ENCODE results near the gene A2M. TPM values are rescaled to one million over a fixed set of nuclear protein-coding genes. Genes with fewer than 3 reads are reported as not detected.

A2M gene
- total and polyA plus RNA-seq, 2 of the 13 experiments (the other 11 are each of a cell fraction or from before 2014, with no cell fraction given): 2,807 to 6,551 TPM

GRCh38 chr12:9115731-9116559, at the start of gene A2M (continued):
- TF ChIP-seq, protein P1, sequence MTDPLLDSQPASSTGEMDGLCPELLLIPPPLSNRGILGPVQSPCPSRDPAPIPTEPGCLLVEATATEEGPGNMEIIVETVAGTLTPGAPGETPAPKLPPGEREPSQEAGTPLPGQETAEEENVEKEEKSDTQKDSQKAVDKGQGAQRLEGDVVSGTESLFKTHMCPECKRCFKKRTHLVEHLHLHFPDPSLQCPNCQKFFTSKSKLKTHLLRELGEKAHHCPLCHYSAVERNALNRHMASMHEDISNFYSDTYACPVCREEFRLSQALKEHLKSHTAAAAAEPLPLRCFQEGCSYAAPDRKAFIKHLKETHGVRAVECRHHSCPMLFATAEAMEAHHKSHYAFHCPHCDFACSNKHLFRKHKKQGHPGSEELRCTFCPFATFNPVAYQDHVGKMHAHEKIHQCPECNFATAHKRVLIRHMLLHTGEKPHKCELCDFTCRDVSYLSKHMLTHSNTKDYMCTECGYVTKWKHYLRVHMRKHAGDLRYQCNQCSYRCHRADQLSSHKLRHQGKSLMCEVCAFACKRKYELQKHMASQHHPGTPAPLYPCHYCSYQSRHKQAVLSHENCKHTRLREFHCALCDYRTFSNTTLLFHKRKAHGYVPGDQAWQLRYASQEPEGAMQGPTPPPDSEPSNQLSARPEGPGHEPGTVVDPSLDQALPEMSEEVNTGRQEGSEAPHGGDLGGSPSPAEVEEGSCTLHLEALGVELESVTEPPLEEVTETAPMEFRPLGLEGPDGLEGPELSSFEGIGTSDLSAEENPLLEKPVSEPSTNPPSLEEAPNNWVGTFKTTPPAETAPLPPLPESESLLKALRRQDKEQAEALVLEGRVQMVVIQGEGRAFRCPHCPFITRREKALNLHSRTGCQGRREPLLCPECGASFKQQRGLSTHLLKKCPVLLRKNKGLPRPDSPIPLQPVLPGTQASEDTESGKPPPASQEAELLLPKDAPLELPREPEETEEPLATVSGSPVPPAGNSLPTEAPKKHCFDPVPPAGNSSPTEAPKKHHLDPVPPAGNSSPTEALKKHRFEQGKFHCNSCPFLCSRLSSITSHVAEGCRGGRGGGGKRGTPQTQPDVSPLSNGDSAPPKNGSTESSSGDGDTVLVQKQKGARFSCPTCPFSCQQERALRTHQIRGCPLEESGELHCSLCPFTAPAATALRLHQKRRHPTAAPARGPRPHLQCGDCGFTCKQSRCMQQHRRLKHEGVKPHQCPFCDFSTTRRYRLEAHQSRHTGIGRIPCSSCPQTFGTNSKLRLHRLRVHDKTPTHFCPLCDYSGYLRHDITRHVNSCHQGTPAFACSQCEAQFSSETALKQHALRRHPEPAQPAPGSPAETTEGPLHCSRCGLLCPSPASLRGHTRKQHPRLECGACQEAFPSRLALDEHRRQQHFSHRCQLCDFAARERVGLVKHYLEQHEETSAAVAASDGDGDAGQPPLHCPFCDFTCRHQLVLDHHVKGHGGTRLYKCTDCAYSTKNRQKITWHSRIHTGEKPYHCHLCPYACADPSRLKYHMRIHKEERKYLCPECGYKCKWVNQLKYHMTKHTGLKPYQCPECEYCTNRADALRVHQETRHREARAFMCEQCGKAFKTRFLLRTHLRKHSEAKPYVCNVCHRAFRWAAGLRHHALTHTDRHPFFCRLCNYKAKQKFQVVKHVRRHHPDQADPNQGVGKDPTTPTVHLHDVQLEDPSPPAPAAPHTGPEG (CRISPR knock-in tag; IDR thresholded peaks at IDR 0.05): peak; percentile 40; the same call in 1 of the 2 replicates
- peak; percentile 58; the same call in 1 of the 2 replicates for TF ChIP-seq ATF1 (CRISPR knock-in tag; IDR thresholded peaks at IDR 0.05)
- TF ChIP-seq ARNT2 (CRISPR knock-in tag; IDR thresholded peaks at IDR 0.05; ENCODE audit: low read depth): peak; percentile 61; the same call in 1 of the 2 replicates
- peak; percentile 78 for TF ChIP-seq MXD4 (CRISPR knock-in tag; IDR thresholded peaks at IDR 0.05)
- peak; percentile 95 for TF ChIP-seq TGIF2 (CRISPR knock-in tag; IDR thresholded peaks at IDR 0.05)
- peak; percentile 96 for TF ChIP-seq RXRB (CRISPR knock-in tag; IDR thresholded peaks at IDR 0.05; ENCODE audit: borderline replicate concordance)
- TF ChIP-seq SP140L (CRISPR knock-in tag; IDR thresholded peaks at IDR 0.05; ENCODE audit: borderline replicate concordance): peak; percentile 61; the same call in 1 of the 2 replicates
- TF ChIP-seq THAP11 (CRISPR knock-in tag; IDR thresholded peaks at IDR 0.05): peak; percentile 74; the same call in 1 of the 2 replicates
- TF ChIP-seq ZMYM4 (CRISPR knock-in tag; IDR thresholded peaks at IDR 0.05): peak; percentile 84
- TF ChIP-seq, protein P2, sequence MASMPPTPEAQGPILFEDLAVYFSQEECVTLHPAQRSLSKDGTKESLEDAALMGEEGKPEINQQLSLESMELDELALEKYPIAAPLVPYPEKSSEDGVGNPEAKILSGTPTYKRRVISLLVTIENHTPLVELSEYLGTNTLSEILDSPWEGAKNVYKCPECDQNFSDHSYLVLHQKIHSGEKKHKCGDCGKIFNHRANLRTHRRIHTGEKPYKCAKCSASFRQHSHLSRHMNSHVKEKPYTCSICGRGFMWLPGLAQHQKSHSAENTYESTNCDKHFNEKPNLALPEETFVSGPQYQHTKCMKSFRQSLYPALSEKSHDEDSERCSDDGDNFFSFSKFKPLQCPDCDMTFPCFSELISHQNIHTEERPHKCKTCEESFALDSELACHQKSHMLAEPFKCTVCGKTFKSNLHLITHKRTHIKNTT (CRISPR knock-in tag; IDR thresholded peaks at IDR 0.05): no peak
- no peak for TF ChIP-seq ZBTB10 (CRISPR knock-in tag; IDR thresholded peaks at IDR 0.05; ENCODE audit: borderline replicate concordance)
- TF ChIP-seq NPAS2 (CRISPR knock-in tag; IDR thresholded peaks at IDR 0.05; ENCODE audit: borderline replicate concordance): no peak
- peak; percentile 76; the same call in 1 of the 2 replicates for TF ChIP-seq NR2F2 (IDR thresholded peaks at IDR 0.05; ENCODE audit: borderline replicate concordance, low read depth)
- TF ChIP-seq, protein P3, sequence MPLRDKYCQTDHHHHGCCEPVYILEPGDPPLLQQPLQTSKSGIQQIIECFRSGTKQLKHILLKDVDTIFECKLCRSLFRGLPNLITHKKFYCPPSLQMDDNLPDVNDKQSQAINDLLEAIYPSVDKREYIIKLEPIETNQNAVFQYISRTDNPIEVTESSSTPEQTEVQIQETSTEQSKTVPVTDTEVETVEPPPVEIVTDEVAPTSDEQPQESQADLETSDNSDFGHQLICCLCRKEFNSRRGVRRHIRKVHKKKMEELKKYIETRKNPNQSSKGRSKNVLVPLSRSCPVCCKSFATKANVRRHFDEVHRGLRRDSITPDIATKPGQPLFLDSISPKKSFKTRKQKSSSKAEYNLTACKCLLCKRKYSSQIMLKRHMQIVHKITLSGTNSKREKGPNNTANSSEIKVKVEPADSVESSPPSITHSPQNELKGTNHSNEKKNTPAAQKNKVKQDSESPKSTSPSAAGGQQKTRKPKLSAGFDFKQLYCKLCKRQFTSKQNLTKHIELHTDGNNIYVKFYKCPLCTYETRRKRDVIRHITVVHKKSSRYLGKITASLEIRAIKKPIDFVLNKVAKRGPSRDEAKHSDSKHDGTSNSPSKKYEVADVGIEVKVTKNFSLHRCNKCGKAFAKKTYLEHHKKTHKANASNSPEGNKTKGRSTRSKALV (CRISPR knock-in tag; IDR thresholded peaks at IDR 0.05): no peak
- no peak for TF ChIP-seq SCMH1 (CRISPR knock-in tag; IDR thresholded peaks at IDR 0.05; ENCODE audit: borderline replicate concordance)
- TF ChIP-seq ZNF17 (CRISPR knock-in tag; IDR thresholded peaks at IDR 0.05): no peak
- TF ChIP-seq ZNF33A (CRISPR knock-in tag; IDR thresholded peaks at IDR 0.05; ENCODE audit: borderline replicate concordance): no peak

Measured in HepG2 (cell line).